A549 (cell line): ENCODE data around the gene PRXL2A.

ENCODE experiments used
- HOXA7 ChIP-seq: fragments of 250-450 bp; sonication (Bioruptor Pico); IDR thresholded peaks from 2 replicates; pipeline ENCODE4 v1.5.0; 2020; ENCODE audit warnings: mild to moderate bottlenecking, moderate library complexity
- NR3C1 ChIP-seq: fragments of >200 bp; sonication (Bioruptor Twin); formaldehyde crosslinking; IDR thresholded peaks from 3 replicates; pipeline ENCODE4 v1.6.1; 2017
- TF ChIP-seq, protein P1 (sequence below): fragments of 200-600 bp; sonication (generic); IDR thresholded peaks from 2 replicates; pipeline ENCODE4 v1.6.1; 2016; ENCODE audit warnings: antibody characterized with exemption, mild to moderate bottlenecking, moderate library complexity
- TF ChIP-seq, protein P2 (sequence below): fragments of >200 bp; sonication (Bioruptor Twin); formaldehyde crosslinking; IDR thresholded peaks from 3 replicates; pipeline ENCODE4 v1.5.1; 2016
- TF ChIP-seq, protein P3 (sequence below): fragments of 450-650 bp; IDR thresholded peaks from 2 replicates; pipeline ENCODE4 v1.6.1; 2014; ENCODE audit warnings: antibody characterized with exemption

DNA sequence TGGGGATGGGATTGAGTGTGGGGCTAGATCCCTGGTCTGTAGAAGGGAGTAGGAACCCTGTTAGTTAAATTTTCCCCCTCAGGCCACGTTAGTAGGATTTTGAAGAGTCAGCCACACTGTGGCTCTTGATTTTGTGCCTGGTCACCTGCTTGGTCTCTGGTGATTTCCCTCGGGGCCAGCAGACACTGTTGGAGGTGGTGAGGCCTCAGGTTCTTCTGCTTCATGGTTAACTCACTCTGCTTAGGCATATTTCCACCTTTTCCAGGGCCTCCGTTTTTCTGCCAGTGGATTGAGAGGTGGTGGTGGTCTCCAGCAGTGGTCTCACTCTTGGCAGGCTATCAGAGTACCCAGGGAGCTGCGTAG is 49.9 kb downstream of the PRXL2A start:
- TF ChIP-seq, protein P1, sequence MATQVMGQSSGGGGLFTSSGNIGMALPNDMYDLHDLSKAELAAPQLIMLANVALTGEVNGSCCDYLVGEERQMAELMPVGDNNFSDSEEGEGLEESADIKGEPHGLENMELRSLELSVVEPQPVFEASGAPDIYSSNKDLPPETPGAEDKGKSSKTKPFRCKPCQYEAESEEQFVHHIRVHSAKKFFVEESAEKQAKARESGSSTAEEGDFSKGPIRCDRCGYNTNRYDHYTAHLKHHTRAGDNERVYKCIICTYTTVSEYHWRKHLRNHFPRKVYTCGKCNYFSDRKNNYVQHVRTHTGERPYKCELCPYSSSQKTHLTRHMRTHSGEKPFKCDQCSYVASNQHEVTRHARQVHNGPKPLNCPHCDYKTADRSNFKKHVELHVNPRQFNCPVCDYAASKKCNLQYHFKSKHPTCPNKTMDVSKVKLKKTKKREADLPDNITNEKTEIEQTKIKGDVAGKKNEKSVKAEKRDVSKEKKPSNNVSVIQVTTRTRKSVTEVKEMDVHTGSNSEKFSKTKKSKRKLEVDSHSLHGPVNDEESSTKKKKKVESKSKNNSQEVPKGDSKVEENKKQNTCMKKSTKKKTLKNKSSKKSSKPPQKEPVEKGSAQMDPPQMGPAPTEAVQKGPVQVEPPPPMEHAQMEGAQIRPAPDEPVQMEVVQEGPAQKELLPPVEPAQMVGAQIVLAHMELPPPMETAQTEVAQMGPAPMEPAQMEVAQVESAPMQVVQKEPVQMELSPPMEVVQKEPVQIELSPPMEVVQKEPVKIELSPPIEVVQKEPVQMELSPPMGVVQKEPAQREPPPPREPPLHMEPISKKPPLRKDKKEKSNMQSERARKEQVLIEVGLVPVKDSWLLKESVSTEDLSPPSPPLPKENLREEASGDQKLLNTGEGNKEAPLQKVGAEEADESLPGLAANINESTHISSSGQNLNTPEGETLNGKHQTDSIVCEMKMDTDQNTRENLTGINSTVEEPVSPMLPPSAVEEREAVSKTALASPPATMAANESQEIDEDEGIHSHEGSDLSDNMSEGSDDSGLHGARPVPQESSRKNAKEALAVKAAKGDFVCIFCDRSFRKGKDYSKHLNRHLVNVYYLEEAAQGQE = no peak
- TF ChIP-seq, protein P2, sequence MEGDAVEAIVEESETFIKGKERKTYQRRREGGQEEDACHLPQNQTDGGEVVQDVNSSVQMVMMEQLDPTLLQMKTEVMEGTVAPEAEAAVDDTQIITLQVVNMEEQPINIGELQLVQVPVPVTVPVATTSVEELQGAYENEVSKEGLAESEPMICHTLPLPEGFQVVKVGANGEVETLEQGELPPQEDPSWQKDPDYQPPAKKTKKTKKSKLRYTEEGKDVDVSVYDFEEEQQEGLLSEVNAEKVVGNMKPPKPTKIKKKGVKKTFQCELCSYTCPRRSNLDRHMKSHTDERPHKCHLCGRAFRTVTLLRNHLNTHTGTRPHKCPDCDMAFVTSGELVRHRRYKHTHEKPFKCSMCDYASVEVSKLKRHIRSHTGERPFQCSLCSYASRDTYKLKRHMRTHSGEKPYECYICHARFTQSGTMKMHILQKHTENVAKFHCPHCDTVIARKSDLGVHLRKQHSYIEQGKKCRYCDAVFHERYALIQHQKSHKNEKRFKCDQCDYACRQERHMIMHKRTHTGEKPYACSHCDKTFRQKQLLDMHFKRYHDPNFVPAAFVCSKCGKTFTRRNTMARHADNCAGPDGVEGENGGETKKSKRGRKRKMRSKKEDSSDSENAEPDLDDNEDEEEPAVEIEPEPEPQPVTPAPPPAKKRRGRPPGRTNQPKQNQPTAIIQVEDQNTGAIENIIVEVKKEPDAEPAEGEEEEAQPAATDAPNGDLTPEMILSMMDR = no peak
- TF ChIP-seq NR3C1 = no peak
- TF ChIP-seq, protein P3, sequence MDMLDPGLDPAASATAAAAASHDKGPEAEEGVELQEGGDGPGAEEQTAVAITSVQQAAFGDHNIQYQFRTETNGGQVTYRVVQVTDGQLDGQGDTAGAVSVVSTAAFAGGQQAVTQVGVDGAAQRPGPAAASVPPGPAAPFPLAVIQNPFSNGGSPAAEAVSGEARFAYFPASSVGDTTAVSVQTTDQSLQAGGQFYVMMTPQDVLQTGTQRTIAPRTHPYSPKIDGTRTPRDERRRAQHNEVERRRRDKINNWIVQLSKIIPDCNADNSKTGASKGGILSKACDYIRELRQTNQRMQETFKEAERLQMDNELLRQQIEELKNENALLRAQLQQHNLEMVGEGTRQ = no peak
- no peak for TF ChIP-seq HOXA7 (CRISPR knock-in tag)
